Right ventricle myocardium superior (tissue), 1 donor: ENCODE measurements around the gene UACA. TPM values are rescaled to one million over a fixed set of nuclear protein-coding genes. Genes with fewer than 3 reads are reported as not detected.
"Not testable (repeated sequence)": the region's sequence is repeated elsewhere in the genome, so short reads cannot be mapped to it uniquely, and the experiment has no call there.

Source experiments
- ATAC-seq: fragments of 200-7000 bp; cut with Tn5 transposase; one replicate; pipeline ENCODE4 v1.9.1; 2020; ENCODE audit warnings: mild to moderate bottlenecking; ENCODE audit not compliant: poor library complexity
- DNase-seq: peaks from one replicate; pipeline ENCODE4 v3.0.0-alpha.2; 2020
- intact Hi-C: fragments of 100-400 bp; cut with DNase I; formaldehyde crosslinking; loops from one replicate; pipeline ENCODE4 v1.11.2; 2022
- total RNA-seq: library from RNA; stranded (reverse); fragmentation: NEBNext Ultra II Directional; extraction: Animal tissue kit (Norgen Biotek cat#: 25700); gene quantifications from one replicate; pipeline ENCODE4 v1.2.1, GENCODE V29; 2021
- donor health status: DM: no; HTN: yes; CAD: no; lungs with severe emphysema.

Gene UACA
- total RNA-seq, 1 donor from 2014 or later, result 27.9 TPM

GRCh38 chr15:70618929-70619328, 144.4 kb downstream of the UACA start:
- ATAC-seq, result no peak
- no peak for DNase-seq
- intact Hi-C loops, result no loop called here

DNA sequence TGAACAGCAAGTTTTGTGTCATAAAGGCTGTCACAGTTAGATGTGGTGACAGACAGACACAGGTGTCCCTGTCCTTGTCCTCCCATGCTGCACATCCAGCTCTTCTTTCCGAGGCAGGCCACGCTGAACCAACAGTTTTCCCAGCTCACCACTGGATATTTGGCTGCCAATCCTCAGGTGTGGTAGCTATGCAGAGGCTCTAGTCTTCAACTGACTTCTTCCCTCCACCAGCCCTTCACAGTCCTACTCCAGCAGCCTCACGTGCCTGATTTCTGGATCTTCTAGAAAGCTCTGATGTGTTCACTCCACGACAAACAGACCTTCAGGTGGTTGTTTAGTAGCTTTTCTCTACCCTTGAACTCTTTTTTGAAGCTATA, 145.5 kb downstream of the UACA start:
- intact Hi-C loops, result no loop called here
- ATAC-seq (no peak), DNase-seq (no peak)

GRCh38 chr15:70617076-70617910, 146.1 kb downstream of the UACA start:
- intact Hi-C loops, result no loop called here
- no peak for ATAC-seq
- DNase-seq, result no peak

- ATAC-seq, DNase-seq, intact Hi-C loops: not testable (repeated sequence)
Observed at GRCh38 chr15:70616311-70616756, 147.0 kb downstream of the UACA start.

GRCh38 chr15:70615435-70616310, 147.7 kb downstream of the UACA start:
- ATAC-seq (no peak), DNase-seq (no peak)
- intact Hi-C loops, result no loop called here

DNA sequence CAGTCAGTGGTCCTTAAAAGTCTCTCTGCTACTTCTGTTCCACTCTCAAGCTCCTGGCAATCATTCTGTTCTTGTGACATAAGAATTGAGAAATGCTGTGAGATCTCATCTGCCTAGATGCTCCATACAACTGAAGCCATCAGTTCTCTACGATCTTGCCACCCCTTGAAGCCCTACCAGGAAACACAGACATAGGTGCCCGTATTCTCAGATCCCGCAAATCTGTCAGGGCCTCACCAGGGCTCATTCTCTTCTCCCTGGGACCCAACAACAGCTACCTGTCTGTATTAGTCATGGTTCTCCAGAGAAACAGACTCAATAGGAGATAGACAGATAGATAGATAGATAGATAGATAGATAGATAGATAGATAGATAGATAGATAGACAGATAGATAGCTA, 149.1 kb downstream of the UACA start:
- intact Hi-C loops, result no loop called here
- DNase-seq, result no peak
- ATAC-seq, result no peak

GRCh38 chr15:70613271-70613670, 150.1 kb downstream of the UACA start:
- ATAC-seq (no peak), DNase-seq (no peak)
- intact Hi-C loops, result no loop called here

DNA sequence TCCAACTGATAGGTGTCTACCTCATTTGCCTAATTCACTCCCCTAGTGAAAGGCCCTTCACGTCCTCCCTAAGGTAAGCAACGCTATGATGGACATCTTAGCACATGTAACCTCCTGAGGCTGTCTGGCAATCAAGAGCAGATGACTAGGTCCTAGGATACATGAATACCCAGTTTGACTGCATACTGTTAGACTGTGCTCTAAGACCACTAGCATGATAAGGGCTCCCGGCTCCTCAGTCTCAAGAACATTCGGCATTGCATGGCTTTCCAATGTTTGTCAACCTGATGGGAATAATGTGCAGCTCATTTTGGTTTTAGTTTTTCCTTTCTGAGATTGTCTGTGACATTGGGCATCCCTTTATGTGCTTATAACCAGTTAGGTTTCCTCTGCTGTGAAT, 152.1 kb downstream of the UACA start:
- intact Hi-C loops, result no loop called here
- ATAC-seq, result no peak
- no peak for DNase-seq

DNA sequence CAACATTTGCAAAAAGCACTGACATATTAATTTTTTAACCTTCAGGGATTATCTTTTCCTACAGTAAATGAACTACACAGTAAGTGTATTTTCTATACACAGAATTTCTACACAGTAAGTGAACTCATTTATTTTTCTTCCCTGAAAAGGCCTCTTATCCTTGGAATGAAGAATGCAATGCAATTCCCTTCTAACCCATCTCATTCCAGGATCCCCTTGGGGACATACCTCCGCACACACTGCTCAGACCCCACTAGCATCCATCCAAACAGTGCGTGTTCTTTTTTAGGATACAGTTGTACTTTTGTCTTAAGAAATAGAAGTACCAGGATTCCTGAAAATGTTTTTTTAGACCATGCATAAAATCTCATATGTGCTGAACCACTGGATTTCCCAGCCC, 152.8 kb downstream of the UACA start:
- no peak for ATAC-seq
- intact Hi-C loops, result no loop called here
- no peak for DNase-seq

- ATAC-seq (no peak), DNase-seq (no peak)
- intact Hi-C loops, result no loop called here
Observed at GRCh38 chr15:70609889-70610288, 153.5 kb downstream of the UACA start.

GRCh38 chr15:70608144-70608543, 155.2 kb downstream of the UACA start:
- ATAC-seq (peak; percentile 62), DNase-seq (no peak)
- intact Hi-C loops, result no loop called here

DNA sequence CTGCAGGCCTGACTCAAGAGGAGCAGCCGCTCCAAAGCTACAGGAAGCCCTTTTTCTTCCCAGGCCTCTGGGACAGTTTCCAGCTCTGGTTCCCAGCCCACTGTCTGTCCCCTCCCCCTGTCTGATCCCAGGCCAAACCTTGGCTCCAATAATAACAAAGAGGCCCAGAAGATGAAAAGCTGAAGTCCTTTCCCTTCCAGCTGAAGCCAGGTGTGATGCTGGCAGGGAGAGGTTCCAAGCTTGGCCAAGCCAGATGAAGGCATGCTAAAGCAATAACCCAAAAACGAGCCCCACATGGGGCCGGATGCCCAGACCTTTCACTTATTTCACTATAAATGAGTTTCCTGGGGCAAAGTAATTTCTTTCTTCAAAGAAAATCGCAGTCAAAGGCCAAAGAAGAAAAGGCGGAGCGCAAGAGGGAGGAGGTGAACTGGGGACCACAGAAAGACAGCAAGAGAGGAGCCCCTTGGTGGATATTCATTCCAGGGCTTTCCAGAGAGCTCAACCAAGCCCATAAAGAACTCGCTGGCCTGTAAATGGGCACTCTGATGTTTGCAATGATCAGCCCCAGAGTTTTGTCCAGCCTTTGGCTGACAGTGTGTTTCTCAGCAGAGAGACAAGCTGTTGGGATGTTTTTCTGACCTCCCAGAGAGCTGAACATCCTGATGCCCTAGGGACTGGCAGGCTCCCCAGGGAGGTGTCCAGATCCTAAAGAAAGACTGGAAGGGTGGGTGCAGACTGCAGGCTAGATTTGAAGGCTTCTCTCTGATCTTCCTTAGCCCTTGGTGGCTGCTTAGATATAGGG, 157.6 kb downstream of the UACA start:
- DNase-seq, result peak; percentile 83
- ATAC-seq, result peak; percentile 89
- intact Hi-C loops, result no loop called here

DNA sequence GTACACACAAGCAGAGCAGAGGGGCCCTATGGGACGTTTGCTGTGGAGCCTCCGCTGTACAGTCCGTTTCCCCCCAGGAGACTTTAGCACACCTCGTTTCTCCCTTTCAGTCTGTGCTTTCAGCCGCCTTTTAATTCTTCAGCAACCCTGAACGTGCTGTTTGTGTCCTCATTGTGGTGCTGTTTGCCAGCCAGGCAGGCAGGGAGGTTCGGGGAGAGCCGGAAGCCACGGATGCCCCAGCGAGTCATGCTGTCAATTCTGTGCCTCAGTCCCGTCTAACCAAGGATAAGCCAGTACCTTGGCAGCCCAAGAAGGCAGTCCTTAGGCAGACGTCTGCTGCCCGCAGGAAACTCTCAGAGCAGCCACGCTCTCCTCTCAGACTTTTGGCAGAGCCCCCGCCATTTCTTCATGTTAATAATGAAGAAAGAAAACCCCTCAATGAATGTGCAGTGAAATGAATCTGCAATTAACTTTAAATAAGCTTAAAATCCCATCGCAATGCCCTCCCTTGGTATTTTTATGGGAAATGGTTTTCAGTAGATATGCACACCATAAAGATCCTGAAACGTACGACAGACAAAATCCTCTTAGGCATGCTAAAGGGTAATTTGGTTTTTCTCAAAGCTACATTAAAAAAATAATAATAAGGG, 158.6 kb downstream of the UACA start:
- intact Hi-C loops, result no loop called here
- DNase-seq (no peak), ATAC-seq (no peak)

Other genes with a start within 250 kb of the UACA start
- gene LARP6, start 90.6 kb upstream of the UACA start, total RNA-seq, result 47.6 TPM
- gene THAP10, start 128.9 kb upstream of the UACA start, total RNA-seq, result 3.9 TPM
- 45.7 TPM for gene LRRC49, start 129.3 kb upstream of the UACA start, total RNA-seq